HepG2 (cell line): ENCODE measurements around the gene ZSWIM7. TPM values are rescaled to one million over a fixed set of nuclear protein-coding genes. Genes with fewer than 3 reads are reported as not detected.
A peak's percentile ranks its signal among the peaks of the same experiment; 100 is the strongest.

Experiments
- ATAC-seq: fragments of 200-7000 bp; cut with Tn5 transposase; 3 replicates; pipeline ENCODE4 v1.9.1; 2020; ENCODE audit warnings: mild to moderate bottlenecking, moderate library complexity
- BruUV-seq: library from RNA; stranded (reverse); fragments of 400-500 nt; replicated peaks from 2 replicates; lab custom pipeline; 2021; lab: Mats Ljungman, UMichigan
- CTCF ChIA-PET: fragments of 300-600 bp; formaldehyde crosslinking; extraction: SDS; loops from one replicate; lab custom pipeline; 2021; ENCODE audit warnings: low total read pairs, inconsistent platforms, low intra/inter-chr PET ratio; lab: Yijun Ruan, JAX
- POLR2A ChIA-PET: fragments of 350-600 bp; sonication (Branson Sonifier 250); formaldehyde crosslinking; loops from one replicate; lab custom pipeline; 2020; ENCODE audit warnings: antibody characterized with exemption, inconsistent platforms; lab: Yijun Ruan, JAX
- DNase-seq: peaks from one replicate; pipeline ENCODE4 v3.0.0-alpha.2; 2015; ENCODE audit warnings: low spot score
- FAIRE-seq: peaks from 3 replicates; lab custom pipeline; 2011; peaks lifted over from hg19 to GRCh38; lab: Jason Lieb, UNC
- H2AFZ ChIP-seq: one replicate; pipeline ENCODE4 v1.6.1; 2011; ENCODE audit warnings: low read length, inconsistent platforms
- H3K27ac ChIP-seq: fragments of 300-600 bp; 3 replicates; pipeline ENCODE4 v1.8.0; 2011; ENCODE audit warnings: mixed run types, mild to moderate bottlenecking, mixed read lengths, low read length, inconsistent platforms; ENCODE audit not compliant: insufficient read depth; ENCODE audit errors: extremely low read length
- H3K27me3 ChIP-seq, 2 experiments: fragments of 200-600 bp in 1 of 2; 2 replicates in 1 of 2; 3 replicates in 1 of 2; pipeline versions ENCODE4 v1.6.0 to v1.8.0; 2011; ENCODE audit warnings: low read length in 2 of 2, mild to moderate bottlenecking in 2 of 2, moderate library complexity in 2 of 2, inconsistent platforms in 1 of 2; ENCODE audit not compliant: insufficient read depth in 2 of 2, control insufficient read depth in 1 of 2
- H3K36me3 ChIP-seq, 2 experiments: fragments of 200-600 bp in 1 of 2; replicated peaks in 1 of 2; 2 replicates in 1 of 2; 3 replicates in 1 of 2; pipeline versions ENCODE4 v1.5.1 to v1.8.0; 2011; ENCODE audit warnings: low read length in 2 of 2, inconsistent platforms in 1 of 2; ENCODE audit not compliant: insufficient read depth in 2 of 2, control insufficient read depth in 1 of 2
- H3K4me1 ChIP-seq: 2 replicates; pipeline ENCODE4 v1.5.1; 2012; ENCODE audit warnings: low read length, inconsistent platforms; ENCODE audit not compliant: insufficient read depth
- H3K4me2 ChIP-seq: 2 replicates; pipeline ENCODE4 v1.6.0; 2011; ENCODE audit warnings: low read depth, low read length, inconsistent platforms
- H3K4me3 ChIP-seq, 3 experiments: fragments of 200-600 bp in 1 of 3; sonication (generic), shearing (Covaris generic) in 1 of 3; replicated peaks in 1 of 3; 2 replicates each; pipeline ENCODE4 v1.5.1; 2011 to 2016; ENCODE audit warnings: low read length in 3 of 3, inconsistent platforms in 2 of 3, low read depth in 2 of 3, mild to moderate bottlenecking in 2 of 3, control low read depth in 1 of 3, mixed read lengths in 1 of 3; ENCODE audit not compliant: insufficient read depth in 1 of 3
- H3K79me2 ChIP-seq: one replicate; pipeline ENCODE4 v1.6.1; 2011; ENCODE audit warnings: low read length, inconsistent platforms; ENCODE audit not compliant: insufficient read depth
- H3K9ac ChIP-seq: 2 replicates; pipeline ENCODE4 v1.6.0; 2011; ENCODE audit warnings: mild to moderate bottlenecking, low read depth, low read length, inconsistent platforms; ENCODE audit not compliant: insufficient read depth
- H3K9me3 ChIP-seq: 2 replicates; pipeline ENCODE4 v1.5.1; 2012; ENCODE audit warnings: mild to moderate bottlenecking, low read length
- H4K20me1 ChIP-seq: 2 replicates; pipeline ENCODE4 v1.6.0; 2011; ENCODE audit warnings: inconsistent platforms, mild to moderate bottlenecking, low read length, moderate library complexity; ENCODE audit not compliant: insufficient read depth
- FOSL2 ChIP-seq: sonication (generic); formaldehyde crosslinking; IDR thresholded peaks from 2 replicates; pipeline ENCODE4 v1.4.0; 2020; ENCODE audit warnings: missing genetic modification reagents
- FOXO1 ChIP-seq: sonication (generic); formaldehyde crosslinking; IDR thresholded peaks from 2 replicates; pipeline ENCODE4 v1.4.0; 2020; ENCODE audit warnings: missing genetic modification reagents
- LBX2 ChIP-seq: sonication (generic); formaldehyde crosslinking; IDR thresholded peaks from 2 replicates; pipeline ENCODE4 v1.5.0; 2020; ENCODE audit warnings: missing genetic modification reagents, mild to moderate bottlenecking, borderline replicate concordance
- MXI1 ChIP-seq: IDR thresholded peaks from 3 replicates; pipeline ENCODE4 v1.6.1; 2012; ENCODE audit warnings: low read depth, low read length, inconsistent platforms, borderline replicate concordance
- NFRKB ChIP-seq: fragments of 450-650 bp; IDR thresholded peaks from 2 replicates; pipeline ENCODE4 v1.6.1; 2017
- POLR2AphosphoS5 ChIP-seq: IDR thresholded peaks from 2 replicates; pipeline ENCODE4 v1.6.1; 2012; ENCODE audit warnings: low read depth, low read length
- RELA ChIP-seq: sonication (generic); formaldehyde crosslinking; IDR thresholded peaks from 2 replicates; pipeline ENCODE4 v1.4.0; 2020; ENCODE audit warnings: missing genetic modification reagents
- ZNF296 ChIP-seq: sonication (generic); formaldehyde crosslinking; conservative IDR thresholded peaks from 2 replicates; pipeline ENCODE4 v1.5.0; 2020; ENCODE audit warnings: mild to moderate bottlenecking, missing genetic modification reagents
- ZNF383 ChIP-seq: sonication (generic); formaldehyde crosslinking; IDR thresholded peaks from 2 replicates; pipeline ENCODE4 v1.4.0; 2020; ENCODE audit warnings: missing genetic modification reagents, mild to moderate bottlenecking, borderline replicate concordance
- ZNF879 ChIP-seq: sonication (generic); formaldehyde crosslinking; IDR thresholded peaks from 2 replicates; pipeline ENCODE4 v1.8.1; 2023; ENCODE audit warnings: missing genetic modification reagents
- WGBS: methylation state at CpG from one replicate; pipeline ENCODE4 v1.1.6; 2017; ENCODE audit warnings: low lambda C conversion rate; 5-methylcytosine and 5-hydroxymethylcytosine counted together
- in situ Hi-C: cut with HindIII; loops from 2 replicates; pipeline ENCODE4 v1.10.0; 2017; ENCODE audit warnings: low pct_unique_long_range_greater_than_20kb; ENCODE audit not compliant: extremely low pct_ligation_motif_present
- intact Hi-C: fragments of 100-400 bp; cut with micrococcal nuclease; formaldehyde crosslinking; loops from one replicate; pipeline ENCODE4 v1.10.0; 2022; ENCODE audit not compliant: unreplicated experiment
- polyA plus RNA-seq, 8 experiments: library from polyadenylated mRNA; depleted of rRNA in 3 of 8; stranded (reverse) in 7 of 8; unstranded in 1 of 8; fragments of >200 nt; fragmentation: Illumina TruSeq in 4 of 8; extraction: Trizol in 4 of 8; gene quantifications; 2 replicates each; pipeline versions ENCODE4 v1.2.1 to v1.2.3, GENCODE V29; 2011 to 2016; ENCODE audit warnings: low read depth in 4 of 8, missing spikeins in 1 of 8, mixed read lengths in 1 of 8; ENCODE audit not compliant: insufficient read depth in 1 of 8
- total RNA-seq, 5 experiments: library from RNA; depleted of rRNA; stranded (reverse); fragments of >200 nt; fragmentation: Illumina TruSeq; extraction: Trizol; gene quantifications; 2 replicates each; pipeline ENCODE4 v1.2.3, GENCODE V29; 2016; ENCODE audit warnings: low read depth in 1 of 5

Gene ZSWIM7
- total and polyA plus RNA-seq, 2 of the 13 experiments (the other 11 are each of a cell fraction or from before 2014, with no cell fraction given): 13.1 to 28.1 TPM

GRCh38 chr17:16033729-16034349, 34.3 kb upstream of the ZSWIM7 start (continued):
- TF ChIP-seq NFRKB: no peak
- no peak for TF ChIP-seq RELA (CRISPR knock-in tag)
- TF ChIP-seq MXI1: no peak
- no peak for TF ChIP-seq FOXO1 (CRISPR knock-in tag)

DNA sequence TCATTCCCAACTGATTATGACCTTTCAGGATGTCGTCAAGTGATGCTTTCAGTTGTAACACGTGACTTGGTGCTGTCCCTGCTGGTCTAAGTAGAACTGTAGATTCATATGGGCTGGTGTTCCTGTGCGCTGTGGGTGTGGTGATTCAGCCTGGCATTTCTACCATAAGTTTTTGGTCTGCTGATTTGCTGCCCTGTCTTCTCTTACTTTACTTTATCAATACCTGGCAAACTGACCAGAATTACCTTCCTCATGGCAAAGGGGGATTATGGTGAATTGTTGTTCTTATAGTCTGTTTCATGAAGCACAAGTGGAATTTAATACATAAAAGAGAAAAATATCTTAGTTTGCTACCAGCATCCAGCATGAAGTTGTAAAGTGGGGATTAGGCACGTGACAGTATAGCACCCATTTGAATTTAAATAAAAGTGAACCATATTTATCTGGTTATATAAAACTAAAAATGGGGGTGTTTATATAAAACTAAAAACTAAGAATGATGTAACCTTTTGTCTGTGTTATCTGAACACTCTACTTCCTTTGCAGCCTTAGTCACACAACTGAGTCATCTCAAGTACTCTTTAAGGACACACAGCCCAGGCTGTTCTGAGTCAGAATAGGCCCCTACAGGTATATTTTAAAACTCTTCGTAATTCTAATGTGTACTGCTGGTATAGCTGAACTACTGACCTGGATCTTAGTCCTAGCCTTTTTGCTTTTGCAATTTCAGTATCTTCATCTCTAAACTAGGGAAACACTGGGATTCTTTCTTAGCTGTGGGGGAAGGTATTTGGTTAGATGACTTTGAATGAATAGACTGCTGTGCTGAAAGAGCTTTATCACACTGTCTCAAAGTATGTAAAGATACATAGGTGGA, 28.4 kb upstream of the ZSWIM7 start:
- TSS peak; percentile 24 for BruUV-seq
- FAIRE-seq (no peak), ATAC-seq (peak; percentile 52), DNase-seq (peak; percentile 48)
- Histone ChIP-seq H3K79me2 (no peaks in the 10 kb centered on the region), H2AFZ (no peak overlapping the region), H4K20me1 (no peaks in the 10 kb centered on the region), H3K27me3 (no peaks in the 10 kb centered on the region), H3K9me3 (no peaks in the 10 kb centered on the region), H3K4me1 (peaks cover 7% of the 10 kb centered on the region; the same call in 1 of the 2 replicates), H3K36me3 (peaks cover 27 to 79% of the 10 kb centered on the region in 2 experiments), H3K4me2 (no peak overlapping the region), H3K27ac (peak overlapping the region; percentile 12), H3K4me3 (no peak overlapping the region), H3K9ac (no peak overlapping the region)
- CTCF ChIA-PET: no interaction called here
- TF ChIP-seq POLR2AphosphoS5 (peak; percentile 29; the same call in 1 of the 2 replicates), ZNF879 (no peak), FOSL2 (CRISPR knock-in tag) (peak; percentile 55), ZNF296 (no peak), LBX2 (CRISPR knock-in tag) (no peak), ZNF383 (no peak)
- in situ Hi-C loops (no loop called here), intact Hi-C loops (no loop called here)
- POLR2A ChIA-PET: no interaction called here
- 94% methylated on average over 5 of the region's 5 CpGs for WGBS
